Peyer's patch (tissue), 4 donors: ENCODE data around the gene NAA11. TPM values are rescaled to one million over a fixed set of nuclear protein-coding genes. Genes with fewer than 3 reads are reported as not detected.

Source experiments
- DNase-seq, 3 donors: peaks; one replicate each; pipeline ENCODE4 v3.0.0-alpha.2; 2017 to 2019
- H3K27ac ChIP-seq, 4 donors: fragments of 200-600 bp; sonication (generic); one replicate each; pipeline ENCODE4 v1.5.1; 2016 to 2019
- H3K27me3 ChIP-seq, 2 donors: fragments of 200-600 bp; sonication (generic); one replicate each; pipeline ENCODE4 v1.5.1; 2019
- H3K36me3 ChIP-seq, 3 donors: fragments of 200-600 bp; sonication (generic); one replicate each; pipeline ENCODE4 v1.5.1; 2016 to 2019
- H3K4me1 ChIP-seq, 4 donors: fragments of 200-600 bp; sonication (generic); one replicate each; pipeline ENCODE4 v1.5.1; 2016 to 2019
- H3K4me3 ChIP-seq, 4 donors: fragments of 200-600 bp; sonication (generic); 1 replicate in 3 of 4; 2 replicates in 1 of 4; pipeline ENCODE4 v1.5.1; 2016 to 2019; ENCODE audit warnings: mild to moderate bottlenecking in 1 of 4
- H3K9me3 ChIP-seq, 4 donors: fragments of 200-600 bp; sonication (generic); one replicate each; pipeline ENCODE4 v1.5.1; 2016 to 2019; ENCODE audit warnings: mild to moderate bottlenecking in 1 of 4
- POLR2A ChIP-seq, 2 donors: fragments of 450-650 bp; IDR thresholded peaks; one replicate each; pipeline ENCODE4 v1.5.1; 2017; ENCODE audit warnings: antibody characterized with exemption in 2 of 2, mild to moderate bottlenecking in 2 of 2, moderate library complexity in 2 of 2
- total RNA-seq, 4 donors: library from RNA; depleted of rRNA; stranded (reverse); fragments of >200 nt; gene quantifications; one replicate each; pipeline ENCODE4 v1.1.0, GENCODE V29; 2016
- TF ChIP-seq, protein P1 (sequence below), 6 experiments: fragments of 450-650 bp in 4 of 6; fragments of 200-600 bp in 2 of 6; sonication (generic) in 1 of 6; IDR thresholded peaks; one replicate each; pipeline ENCODE4 v1.5.1; 2017 to 2019; ENCODE audit warnings: antibody characterized with exemption in 6 of 6, mild to moderate bottlenecking in 3 of 6, moderate library complexity in 1 of 6

The NAA11 gene
- total RNA-seq, 4 donors from 2014 or later: not detected

DNA sequence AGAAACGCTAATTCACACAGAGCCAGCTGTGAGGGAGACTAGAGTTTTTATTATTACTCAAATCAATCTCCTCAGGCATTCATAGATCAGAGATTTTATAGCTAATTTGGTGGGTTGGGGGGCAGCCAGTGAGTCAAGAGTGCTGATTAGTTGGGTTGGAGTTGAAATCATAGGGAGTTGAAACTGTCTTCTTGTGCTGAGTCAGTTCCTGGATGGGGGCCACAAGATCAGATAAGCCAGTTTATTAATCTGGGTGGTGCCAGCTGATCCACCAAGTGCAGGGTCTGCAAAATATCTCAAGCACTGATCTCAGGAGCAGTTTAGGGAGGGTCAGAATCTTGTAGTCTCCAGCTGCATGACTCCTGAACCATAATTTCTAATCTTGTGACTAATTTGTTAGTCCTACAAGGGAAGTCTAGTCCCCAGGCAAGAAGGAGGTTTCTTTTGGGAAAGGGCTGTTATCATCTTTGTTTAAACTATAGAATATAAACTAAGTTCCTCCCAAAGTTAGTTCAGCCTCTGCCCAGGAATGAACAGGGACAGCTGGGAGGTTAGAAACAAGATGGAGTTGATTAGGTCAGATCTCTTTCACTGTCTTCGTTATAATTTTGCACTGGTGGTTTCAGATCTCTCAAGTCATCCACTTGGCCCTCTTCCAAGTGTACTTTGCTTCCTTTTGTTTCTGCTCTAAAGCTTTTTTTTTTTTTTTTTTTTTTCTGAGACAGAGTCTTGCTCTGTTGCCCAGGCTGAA is 5.4 kb upstream of the NAA11 start:
- Histone ChIP-seq H3K36me3 (no peaks in the 10 kb centered on the region), H3K4me1 (no peaks in the 10 kb centered on the region), H3K9me3 (no peaks in the 10 kb centered on the region), H3K4me3 (no peak overlapping the region), H3K27ac (peak overlapping the region in 1 of 4 donors; percentile 14), H3K27me3 (no peaks in the 10 kb centered on the region)
- no peak for DNase-seq
- TF ChIP-seq, protein P1, sequence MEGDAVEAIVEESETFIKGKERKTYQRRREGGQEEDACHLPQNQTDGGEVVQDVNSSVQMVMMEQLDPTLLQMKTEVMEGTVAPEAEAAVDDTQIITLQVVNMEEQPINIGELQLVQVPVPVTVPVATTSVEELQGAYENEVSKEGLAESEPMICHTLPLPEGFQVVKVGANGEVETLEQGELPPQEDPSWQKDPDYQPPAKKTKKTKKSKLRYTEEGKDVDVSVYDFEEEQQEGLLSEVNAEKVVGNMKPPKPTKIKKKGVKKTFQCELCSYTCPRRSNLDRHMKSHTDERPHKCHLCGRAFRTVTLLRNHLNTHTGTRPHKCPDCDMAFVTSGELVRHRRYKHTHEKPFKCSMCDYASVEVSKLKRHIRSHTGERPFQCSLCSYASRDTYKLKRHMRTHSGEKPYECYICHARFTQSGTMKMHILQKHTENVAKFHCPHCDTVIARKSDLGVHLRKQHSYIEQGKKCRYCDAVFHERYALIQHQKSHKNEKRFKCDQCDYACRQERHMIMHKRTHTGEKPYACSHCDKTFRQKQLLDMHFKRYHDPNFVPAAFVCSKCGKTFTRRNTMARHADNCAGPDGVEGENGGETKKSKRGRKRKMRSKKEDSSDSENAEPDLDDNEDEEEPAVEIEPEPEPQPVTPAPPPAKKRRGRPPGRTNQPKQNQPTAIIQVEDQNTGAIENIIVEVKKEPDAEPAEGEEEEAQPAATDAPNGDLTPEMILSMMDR (IDR thresholded peaks at IDR 0.05): no peak
- TF ChIP-seq POLR2A (IDR thresholded peaks at IDR 0.05): no peak

DNA sequence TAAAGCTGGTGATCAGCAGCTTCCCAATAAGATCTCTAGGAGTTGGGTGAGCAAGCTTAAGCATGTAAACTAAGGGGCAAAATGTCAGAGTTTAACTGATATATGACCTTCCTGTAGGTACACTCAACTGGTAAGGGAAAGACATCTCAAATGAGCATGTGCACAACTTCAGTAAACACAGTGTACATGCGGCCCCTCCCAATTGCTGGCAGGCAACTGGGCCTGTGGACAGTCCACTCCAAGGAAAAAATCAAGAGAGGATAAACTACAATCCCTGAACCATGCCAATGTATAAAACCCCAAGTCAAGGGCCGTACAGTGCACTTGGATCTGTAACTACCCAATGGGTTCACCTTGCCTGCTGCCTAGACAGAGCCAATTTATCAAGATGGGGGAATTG is 4.9 kb upstream of the NAA11 start:
- Histone ChIP-seq H3K9me3 (no peaks in the 10 kb centered on the region), H3K36me3 (no peaks in the 10 kb centered on the region), H3K4me1 (no peaks in the 10 kb centered on the region), H3K4me3 (no peak overlapping the region), H3K27ac (no peak overlapping the region), H3K27me3 (no peaks in the 10 kb centered on the region)
- DNase-seq: no peak
- TF ChIP-seq POLR2A (IDR thresholded peaks at IDR 0.05): no peak
- TF ChIP-seq, protein P1 (IDR thresholded peaks at IDR 0.05): no peak

DNA sequence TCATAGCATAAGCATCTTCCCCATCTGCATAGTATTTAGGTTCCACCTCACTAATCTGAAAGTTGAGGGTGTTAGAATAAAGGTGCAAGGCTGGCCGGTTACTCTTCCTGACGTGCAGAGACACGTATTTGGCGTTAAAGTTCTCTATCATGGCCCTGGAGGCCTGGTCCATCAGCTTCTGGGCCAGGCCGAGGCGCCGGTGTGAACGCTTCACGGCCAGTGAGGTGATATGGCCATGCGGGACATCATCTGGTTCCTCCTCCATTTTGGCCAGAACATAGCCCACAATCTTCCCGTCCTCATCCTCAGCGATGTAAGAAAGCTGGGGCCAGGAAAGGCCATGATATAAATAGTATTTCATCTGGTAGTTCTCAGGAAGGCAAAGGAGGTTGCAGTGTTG is 425 bp downstream of the NAA11 start:
- no peak for DNase-seq
- Histone ChIP-seq H3K4me3 (no peak overlapping the region), H3K4me1 (no peaks in the 10 kb centered on the region), H3K36me3 (no peaks in the 10 kb centered on the region), H3K27ac (no peak overlapping the region), H3K27me3 (no peaks in the 10 kb centered on the region), H3K9me3 (no peaks in the 10 kb centered on the region)
- TF ChIP-seq, protein P1 (IDR thresholded peaks at IDR 0.05): no peak
- TF ChIP-seq POLR2A (IDR thresholded peaks at IDR 0.05): no peak

DNA sequence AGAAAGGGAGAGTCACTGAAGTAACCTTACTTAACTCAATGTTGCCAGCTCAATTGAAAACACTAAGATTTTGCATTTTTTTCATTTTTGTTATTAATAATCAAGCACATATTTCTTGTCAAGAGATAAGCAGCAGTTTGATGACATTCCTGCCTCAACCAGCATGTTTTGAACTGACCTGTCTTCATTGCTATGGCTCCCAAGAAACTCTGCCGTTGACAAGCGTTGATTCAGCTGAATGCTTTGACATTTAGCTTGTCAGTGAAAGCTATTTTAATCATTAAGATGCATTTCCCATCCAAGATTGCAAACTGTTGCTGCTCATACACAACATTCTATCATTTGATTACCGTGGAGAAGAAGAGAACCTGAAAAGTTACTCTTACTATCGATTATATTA is 5.9 kb downstream of the NAA11 start:
- no peak for DNase-seq
- H3K4me3 ChIP-seq: no peak overlapping the region
- TF ChIP-seq, protein P1 (IDR thresholded peaks at IDR 0.05): no peak
- TF ChIP-seq POLR2A (IDR thresholded peaks at IDR 0.05): no peak
- no peaks in the 10 kb centered on the region for H3K36me3 ChIP-seq
- H3K27ac ChIP-seq: no peak overlapping the region
- H3K4me1 ChIP-seq: no peaks in the 10 kb centered on the region
- H3K27me3 ChIP-seq: no peaks in the 10 kb centered on the region
- H3K9me3 ChIP-seq: no peaks in the 10 kb centered on the region

DNA sequence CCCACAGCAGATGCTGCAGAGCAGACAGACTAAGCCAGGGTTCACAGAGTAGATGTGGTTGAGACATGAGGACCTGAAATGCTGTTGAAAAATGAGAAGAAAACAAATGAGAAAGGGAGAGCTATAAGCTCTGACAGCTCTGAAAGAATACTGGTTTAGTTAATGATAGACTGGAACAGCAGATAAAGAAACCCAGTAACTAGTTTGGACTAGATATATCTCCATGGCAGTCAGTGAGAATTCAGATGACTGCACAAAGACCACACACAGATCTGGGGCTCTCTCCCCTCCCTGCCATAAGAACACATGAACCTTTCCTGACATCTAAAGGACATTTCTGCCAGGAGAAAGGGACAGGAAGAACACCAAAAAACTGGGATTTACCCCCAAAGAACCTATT is 8.2 kb downstream of the NAA11 start:
- no peaks in the 10 kb centered on the region for H3K27me3 ChIP-seq
- no peak for DNase-seq
- no peaks in the 10 kb centered on the region for H3K9me3 ChIP-seq
- no peaks in the 10 kb centered on the region for H3K4me1 ChIP-seq
- H3K36me3 ChIP-seq: no peaks in the 10 kb centered on the region
- TF ChIP-seq POLR2A (IDR thresholded peaks at IDR 0.05): no peak
- TF ChIP-seq, protein P1 (IDR thresholded peaks at IDR 0.05): no peak
- no peak overlapping the region for H3K4me3 ChIP-seq
- no peak overlapping the region for H3K27ac ChIP-seq
